DLD1 (cell line): ENCODE measurements around the gene PRKCE.
"Not testable (repeated sequence)": the region's sequence is repeated elsewhere in the genome, so short reads cannot be mapped to it uniquely, and the experiment has no call there.

Experiments used
- in situ Hi-C: cut with HindIII; loops from 2 replicates; pipeline ENCODE4 v1.10.0; 2017; ENCODE audit warnings: low sequenced_read_pairs

PRKCE gene

GRCh38 chr2:46187112-46187618 is 535.7 kb downstream of the PRKCE start:
- in situ Hi-C loops = loop anchor here (10.0 kb wide), 1 partner anchor 62 kb away; no protein-coding TSS in a partner anchor

- in situ Hi-C loops = loop anchor here (10.0 kb wide), 1 partner anchor 63 kb away; no protein-coding TSS in a partner anchor
Observed at GRCh38 chr2:46188041-46188716, 536.7 kb downstream of the PRKCE start.

DNA sequence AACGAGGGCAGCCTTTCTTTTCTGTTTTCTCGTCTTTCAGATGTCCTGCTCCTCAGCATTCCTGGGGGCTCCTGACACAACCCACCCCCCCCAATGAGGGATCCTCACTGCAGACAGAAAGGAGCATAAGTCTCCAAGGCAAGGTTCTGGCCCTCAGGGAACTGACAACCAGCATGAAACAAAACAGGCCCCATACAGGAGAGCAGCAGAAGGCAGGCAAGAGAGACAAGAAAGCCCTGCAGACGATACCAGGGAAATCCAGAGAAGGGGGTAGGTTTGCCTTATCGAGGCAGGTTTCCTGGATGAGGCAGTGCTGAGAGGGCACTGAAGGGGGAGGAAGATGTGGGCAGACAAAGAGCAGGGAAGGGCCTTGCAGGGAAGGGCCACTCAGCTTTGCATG is 541.9 kb downstream of the PRKCE start:
- in situ Hi-C loops = no loop called here

DNA sequence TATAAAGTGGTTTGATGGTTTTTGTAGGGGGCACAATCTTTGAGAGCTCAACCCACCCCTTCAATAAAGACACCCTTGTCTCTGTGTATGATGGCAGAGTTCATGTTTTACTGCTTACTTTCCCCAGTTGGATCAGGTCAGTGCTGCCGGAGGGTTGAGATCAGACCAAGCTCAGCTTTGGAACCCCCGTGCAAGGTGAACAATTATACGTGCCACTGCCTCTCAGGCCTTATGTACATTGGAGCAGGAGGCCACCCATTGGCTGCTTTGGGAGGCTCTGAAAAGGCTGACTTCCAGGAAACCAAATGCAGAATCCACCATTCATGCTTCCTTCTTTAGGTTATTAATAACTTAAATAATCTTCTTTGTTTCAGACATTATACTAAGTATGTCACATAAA is 542.4 kb downstream of the PRKCE start:
- in situ Hi-C loops = no loop called here

DNA sequence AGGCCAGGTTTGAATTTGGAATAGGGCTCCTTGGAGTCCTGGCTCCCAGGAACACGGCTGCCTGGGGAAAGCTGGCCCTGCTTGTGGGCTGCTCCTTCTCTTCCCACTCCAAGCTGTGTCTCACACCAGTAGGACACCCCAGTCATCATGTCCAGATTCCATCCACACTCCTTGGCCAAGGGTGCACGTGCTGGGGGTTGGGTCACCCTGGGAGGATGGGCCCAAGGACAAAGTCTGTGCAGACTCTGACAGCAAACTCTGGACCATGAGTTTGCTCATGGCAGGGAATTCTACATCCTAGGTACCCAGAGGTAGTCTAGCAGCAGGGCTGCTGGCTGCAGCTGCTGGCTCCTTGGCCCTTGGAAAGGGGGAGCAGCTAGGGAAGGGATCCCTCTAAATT is 543.4 kb downstream of the PRKCE start:
- in situ Hi-C loops = no loop called here

GRCh38 chr2:46195819-46196218 is 544.3 kb downstream of the PRKCE start:
- in situ Hi-C loops = no loop called here

GRCh38 chr2:46196871-46197462 is 545.5 kb downstream of the PRKCE start:
- in situ Hi-C loops = no loop called here

DNA sequence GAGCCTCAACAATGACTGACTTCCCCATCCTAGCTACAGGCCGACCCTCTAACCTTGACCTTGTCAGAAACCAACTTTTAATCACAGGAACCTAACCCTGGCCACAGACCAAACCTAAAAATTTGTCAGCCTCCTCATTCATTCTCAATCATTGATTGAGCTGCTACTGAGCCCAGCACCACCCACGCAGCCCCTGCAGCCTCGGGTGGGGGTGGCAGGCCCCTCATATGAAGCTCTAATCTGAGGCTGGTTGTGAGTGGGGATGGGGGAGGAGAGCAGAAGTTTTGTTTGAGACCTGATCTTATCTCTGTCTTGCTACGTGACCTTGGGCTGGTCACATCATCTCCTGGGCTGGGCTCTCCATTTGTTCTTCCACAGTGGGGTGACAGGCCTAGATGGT is 546.2 kb downstream of the PRKCE start:
- in situ Hi-C loops = no loop called here

DNA sequence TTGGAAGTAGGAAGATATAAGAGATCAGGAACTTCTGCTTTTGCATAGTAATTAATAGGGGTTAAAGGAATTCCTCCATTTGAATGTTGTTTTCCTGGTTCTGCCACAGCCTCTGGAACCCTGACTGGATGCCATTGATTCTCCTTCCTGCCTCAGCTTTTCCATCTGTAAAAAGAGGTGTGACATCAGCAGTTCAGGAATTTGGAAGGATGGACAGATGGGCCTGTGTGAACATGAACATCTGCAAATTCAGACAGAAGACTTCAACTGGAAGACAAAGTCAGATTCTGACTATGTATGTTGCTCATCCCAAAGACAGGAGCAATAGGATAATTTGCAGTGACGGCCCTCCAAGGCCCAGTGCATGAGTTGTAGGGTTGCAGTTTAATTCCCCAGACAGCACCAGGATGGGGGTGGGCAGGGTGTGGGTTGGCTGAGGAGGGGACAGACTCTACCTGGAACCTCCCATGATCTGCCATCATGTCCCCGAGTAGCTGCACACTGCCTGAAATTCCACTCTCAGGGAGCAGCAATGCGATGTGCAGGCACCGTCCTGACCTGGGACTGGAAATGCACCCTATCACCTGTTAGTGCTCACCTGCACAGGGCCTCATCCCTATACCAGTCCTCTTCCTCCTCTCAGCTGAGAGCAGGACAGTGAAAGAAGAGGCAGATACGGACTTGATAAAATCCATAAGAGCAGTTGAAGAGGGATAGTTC is 546.8 kb downstream of the PRKCE start:
- in situ Hi-C loops = no loop called here

DNA sequence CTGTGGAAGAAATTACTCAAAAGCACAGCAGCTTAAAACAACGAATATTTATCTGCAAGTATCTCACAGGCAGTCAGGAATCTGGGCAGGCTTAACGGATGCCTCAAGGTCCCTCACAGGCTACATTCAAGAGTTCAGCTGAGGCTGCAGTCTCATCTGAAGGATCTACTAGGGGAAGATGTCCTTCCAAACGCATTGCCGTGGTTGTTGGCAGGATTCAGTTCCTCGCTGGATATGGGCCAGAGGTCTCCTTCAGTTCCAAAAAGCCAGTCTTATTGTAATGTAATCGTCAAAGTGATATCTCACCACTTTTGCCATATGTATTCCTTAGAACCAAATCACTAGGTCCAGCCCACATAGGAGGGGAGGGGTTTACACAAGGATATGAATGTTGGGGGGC is 547.5 kb downstream of the PRKCE start:
- in situ Hi-C loops = no loop called here

GRCh38 chr2:46200100-46200690 is 548.7 kb downstream of the PRKCE start:
- in situ Hi-C loops = no loop called here

GRCh38 chr2:46200861-46201605 is 549.6 kb downstream of the PRKCE start:
- in situ Hi-C loops = no loop called here

DNA sequence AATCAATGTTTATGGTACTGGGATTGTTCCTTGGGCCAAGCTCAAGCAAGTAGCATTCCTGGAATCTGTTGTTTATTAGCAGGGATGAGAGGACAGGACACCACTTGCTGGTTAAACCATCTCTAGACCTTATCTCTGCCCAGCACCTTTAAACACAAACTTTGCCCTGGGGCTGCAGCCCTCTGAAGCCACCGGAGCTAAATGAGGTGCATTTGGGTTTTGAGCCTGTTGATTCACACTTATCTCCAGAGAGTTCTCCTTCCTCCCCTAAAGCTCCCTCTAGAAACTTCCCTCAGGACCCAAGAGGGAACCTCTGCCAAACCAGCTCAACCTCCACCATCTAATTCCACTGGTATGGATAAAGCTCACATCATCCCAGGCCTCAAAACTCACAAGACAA is 551.0 kb downstream of the PRKCE start:
- in situ Hi-C loops = no loop called here

DNA sequence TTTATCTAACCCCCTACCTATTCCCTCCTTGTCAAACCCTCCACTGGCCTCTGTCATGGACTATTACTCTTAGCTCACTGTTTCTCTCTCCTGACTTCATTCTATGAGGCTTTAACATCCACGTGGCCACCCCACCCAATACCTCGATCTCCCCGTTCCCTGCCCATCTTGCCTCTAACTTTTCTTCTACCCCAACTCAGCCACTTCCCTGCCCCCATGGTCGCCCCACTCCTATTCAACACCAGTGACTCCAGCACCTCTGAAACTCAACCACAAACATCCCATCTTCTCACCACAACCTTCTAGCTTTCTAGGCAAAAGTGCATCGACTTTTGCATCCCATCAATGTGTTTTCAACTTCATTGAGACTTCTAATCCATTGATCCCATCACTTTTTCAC is 551.5 kb downstream of the PRKCE start:
- in situ Hi-C loops = no loop called here

DNA sequence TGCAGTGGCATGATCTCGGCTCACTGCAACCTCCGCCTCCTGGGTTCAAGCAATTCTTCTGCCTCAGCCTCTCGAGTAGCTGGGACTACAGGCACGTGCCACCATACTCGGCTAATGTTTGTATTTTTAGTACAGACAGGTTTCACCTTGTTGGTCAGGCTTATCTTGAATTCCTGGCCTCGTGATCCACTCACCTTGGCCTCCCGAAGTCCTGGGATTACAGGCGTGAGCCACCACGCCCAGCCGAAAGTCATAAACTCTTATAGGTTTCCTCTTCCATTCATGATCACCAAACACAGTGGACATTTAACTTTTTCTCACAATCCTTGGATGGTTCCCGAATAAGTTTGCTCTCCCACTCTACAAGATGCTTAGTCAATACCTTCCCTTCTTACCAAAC is 552.2 kb downstream of the PRKCE start:
- in situ Hi-C loops = not testable (repeated sequence)

DNA sequence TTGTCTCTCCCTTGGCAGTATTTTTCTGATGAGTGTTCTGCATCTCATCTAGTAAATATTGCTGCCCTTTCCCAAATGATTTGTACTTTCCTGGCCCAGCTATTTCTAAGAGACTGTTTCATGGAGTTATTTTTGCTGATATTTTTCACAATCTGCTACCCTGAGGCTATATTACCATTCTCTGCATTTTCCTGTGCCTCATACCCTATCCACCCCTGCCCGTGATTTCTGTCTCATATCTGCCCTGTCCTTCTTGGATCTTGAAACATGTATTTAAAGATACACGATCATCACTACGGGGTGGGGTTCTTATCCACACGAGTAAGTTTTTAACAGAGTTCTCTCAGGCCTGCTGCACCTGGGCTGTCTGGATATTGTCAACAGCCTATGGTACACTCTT is 556.1 kb downstream of the PRKCE start:
- in situ Hi-C loops = no loop called here

- in situ Hi-C loops = no loop called here
Observed at GRCh38 chr2:46208766-46209165, 557.3 kb downstream of the PRKCE start.

DNA sequence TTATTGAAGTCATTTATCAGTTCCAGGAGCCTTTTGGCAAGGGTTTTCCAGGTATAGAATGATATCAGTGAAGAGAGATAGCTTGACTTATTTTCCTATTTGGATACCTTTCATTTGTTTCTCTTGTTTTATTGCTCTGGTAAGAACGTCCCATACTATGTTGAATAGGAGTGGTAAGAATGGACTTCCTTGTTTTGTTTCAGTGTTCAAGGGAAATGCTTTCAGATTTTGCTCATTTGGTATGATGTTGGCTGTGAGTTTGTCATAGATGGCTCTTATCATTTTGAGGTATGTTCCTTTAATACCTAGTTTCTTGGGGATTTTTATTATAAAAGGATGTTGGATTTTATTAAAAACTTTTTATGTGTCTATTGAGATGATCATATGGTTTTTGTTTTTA is 558.6 kb downstream of the PRKCE start:
- in situ Hi-C loops = no loop called here

- in situ Hi-C loops = no loop called here
Observed at GRCh38 chr2:46211461-46211860, 560.0 kb downstream of the PRKCE start.

- in situ Hi-C loops = no loop called here
Observed at GRCh38 chr2:46213906-46214305, 562.4 kb downstream of the PRKCE start.

GRCh38 chr2:46216213-46216612 is 564.7 kb downstream of the PRKCE start:
- in situ Hi-C loops = no loop called here
